Measurements from ENCODE around the gene CDH13. TPM values are rescaled to one million over a fixed set of nuclear protein-coding genes. Genes with fewer than 3 reads are reported as not detected.

CDH13 gene
- total and polyA plus RNA-seq, 9 of the 15 experiments (the other 6 are each of a cell fraction or from before 2014, with no cell fraction given): 0.03 TPM; not detected in 8

DNA sequence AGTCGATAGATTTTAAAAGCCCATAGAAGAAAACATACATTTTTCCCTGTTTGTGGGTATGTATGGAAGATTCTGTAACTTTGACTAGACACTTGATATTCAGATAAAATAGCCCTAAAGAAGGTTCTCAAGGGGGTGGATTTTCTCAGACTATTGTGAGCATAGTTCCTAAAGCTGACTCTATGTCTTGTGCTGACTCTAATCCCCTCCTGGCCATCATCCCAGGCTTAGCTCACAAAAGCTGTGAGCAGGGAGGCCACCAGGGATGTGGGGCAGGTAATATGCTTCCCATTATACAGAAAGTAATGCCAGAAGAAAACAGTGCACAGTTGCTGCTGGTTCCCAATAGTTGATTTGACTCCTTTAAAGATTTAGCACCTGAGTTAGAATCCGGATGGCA, 32.0 kb downstream of the CDH13 start (continued):
- TF ChIP-seq, protein P1, sequence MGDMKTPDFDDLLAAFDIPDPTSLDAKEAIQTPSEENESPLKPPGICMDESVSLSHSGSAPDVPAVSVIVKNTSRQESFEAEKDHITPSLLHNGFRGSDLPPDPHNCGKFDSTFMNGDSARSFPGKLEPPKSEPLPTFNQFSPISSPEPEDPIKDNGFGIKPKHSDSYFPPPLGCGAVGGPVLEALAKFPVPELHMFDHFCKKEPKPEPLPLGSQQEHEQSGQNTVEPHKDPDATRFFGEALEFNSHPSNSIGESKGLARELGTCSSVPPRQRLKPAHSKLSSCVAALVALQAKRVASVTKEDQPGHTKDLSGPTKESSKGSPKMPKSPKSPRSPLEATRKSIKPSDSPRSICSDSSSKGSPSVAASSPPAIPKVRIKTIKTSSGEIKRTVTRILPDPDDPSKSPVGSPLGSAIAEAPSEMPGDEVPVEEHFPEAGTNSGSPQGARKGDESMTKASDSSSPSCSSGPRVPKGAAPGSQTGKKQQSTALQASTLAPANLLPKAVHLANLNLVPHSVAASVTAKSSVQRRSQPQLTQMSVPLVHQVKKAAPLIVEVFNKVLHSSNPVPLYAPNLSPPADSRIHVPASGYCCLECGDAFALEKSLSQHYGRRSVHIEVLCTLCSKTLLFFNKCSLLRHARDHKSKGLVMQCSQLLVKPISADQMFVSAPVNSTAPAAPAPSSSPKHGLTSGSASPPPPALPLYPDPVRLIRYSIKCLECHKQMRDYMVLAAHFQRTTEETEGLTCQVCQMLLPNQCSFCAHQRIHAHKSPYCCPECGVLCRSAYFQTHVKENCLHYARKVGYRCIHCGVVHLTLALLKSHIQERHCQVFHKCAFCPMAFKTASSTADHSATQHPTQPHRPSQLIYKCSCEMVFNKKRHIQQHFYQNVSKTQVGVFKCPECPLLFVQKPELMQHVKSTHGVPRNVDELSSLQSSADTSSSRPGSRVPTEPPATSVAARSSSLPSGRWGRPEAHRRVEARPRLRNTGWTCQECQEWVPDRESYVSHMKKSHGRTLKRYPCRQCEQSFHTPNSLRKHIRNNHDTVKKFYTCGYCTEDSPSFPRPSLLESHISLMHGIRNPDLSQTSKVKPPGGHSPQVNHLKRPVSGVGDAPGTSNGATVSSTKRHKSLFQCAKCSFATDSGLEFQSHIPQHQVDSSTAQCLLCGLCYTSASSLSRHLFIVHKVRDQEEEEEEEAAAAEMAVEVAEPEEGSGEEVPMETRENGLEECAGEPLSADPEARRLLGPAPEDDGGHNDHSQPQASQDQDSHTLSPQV (IDR thresholded peaks at IDR 0.05): no peak
- TF ChIP-seq ZNF124 (CRISPR knock-in tag; IDR thresholded peaks at IDR 0.05): no peak
- no peak for TF ChIP-seq BCL6 (CRISPR knock-in tag; IDR thresholded peaks at IDR 0.05)
- TF ChIP-seq TEAD1 (CRISPR knock-in tag; IDR thresholded peaks at IDR 0.05): no peak
- TF ChIP-seq, protein P2, sequence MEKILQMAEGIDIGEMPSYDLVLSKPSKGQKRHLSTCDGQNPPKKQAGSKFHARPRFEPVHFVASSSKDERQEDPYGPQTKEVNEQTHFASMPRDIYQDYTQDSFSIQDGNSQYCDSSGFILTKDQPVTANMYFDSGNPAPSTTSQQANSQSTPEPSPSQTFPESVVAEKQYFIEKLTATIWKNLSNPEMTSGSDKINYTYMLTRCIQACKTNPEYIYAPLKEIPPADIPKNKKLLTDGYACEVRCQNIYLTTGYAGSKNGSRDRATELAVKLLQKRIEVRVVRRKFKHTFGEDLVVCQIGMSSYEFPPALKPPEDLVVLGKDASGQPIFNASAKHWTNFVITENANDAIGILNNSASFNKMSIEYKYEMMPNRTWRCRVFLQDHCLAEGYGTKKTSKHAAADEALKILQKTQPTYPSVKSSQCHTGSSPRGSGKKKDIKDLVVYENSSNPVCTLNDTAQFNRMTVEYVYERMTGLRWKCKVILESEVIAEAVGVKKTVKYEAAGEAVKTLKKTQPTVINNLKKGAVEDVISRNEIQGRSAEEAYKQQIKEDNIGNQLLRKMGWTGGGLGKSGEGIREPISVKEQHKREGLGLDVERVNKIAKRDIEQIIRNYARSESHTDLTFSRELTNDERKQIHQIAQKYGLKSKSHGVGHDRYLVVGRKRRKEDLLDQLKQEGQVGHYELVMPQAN (IDR thresholded peaks at IDR 0.05; ENCODE audit: borderline replicate concordance): no peak

All from K562 (cell line).